Measurements from ENCODE around the gene RFTN1. TPM values are rescaled to one million over a fixed set of nuclear protein-coding genes. Genes with fewer than 3 reads are reported as not detected.

RFTN1 gene
- total RNA-seq, 4 donors from 2014 or later: 32.0 to 187 (median 47.6) TPM

- H3K27ac ChIP-seq: no peak overlapping the region
- TF ChIP-seq POLR2A (IDR thresholded peaks at IDR 0.05): no peak
- TF ChIP-seq, protein P1, sequence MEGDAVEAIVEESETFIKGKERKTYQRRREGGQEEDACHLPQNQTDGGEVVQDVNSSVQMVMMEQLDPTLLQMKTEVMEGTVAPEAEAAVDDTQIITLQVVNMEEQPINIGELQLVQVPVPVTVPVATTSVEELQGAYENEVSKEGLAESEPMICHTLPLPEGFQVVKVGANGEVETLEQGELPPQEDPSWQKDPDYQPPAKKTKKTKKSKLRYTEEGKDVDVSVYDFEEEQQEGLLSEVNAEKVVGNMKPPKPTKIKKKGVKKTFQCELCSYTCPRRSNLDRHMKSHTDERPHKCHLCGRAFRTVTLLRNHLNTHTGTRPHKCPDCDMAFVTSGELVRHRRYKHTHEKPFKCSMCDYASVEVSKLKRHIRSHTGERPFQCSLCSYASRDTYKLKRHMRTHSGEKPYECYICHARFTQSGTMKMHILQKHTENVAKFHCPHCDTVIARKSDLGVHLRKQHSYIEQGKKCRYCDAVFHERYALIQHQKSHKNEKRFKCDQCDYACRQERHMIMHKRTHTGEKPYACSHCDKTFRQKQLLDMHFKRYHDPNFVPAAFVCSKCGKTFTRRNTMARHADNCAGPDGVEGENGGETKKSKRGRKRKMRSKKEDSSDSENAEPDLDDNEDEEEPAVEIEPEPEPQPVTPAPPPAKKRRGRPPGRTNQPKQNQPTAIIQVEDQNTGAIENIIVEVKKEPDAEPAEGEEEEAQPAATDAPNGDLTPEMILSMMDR (IDR thresholded peaks at IDR 0.05): no peak
- H3K9me3 ChIP-seq: no peaks in the 10 kb centered on the region
- no peak overlapping the region for H3K4me3 ChIP-seq
- DNase-seq: no peak
- no peaks in the 10 kb centered on the region for H3K36me3 ChIP-seq
- H3K4me1 ChIP-seq: no peaks in the 10 kb centered on the region
- intact Hi-C loops (cut with DNase I; ENCODE audit: low total_unique reads): no loop called here
- no peaks in the 10 kb centered on the region for H3K27me3 ChIP-seq
These were observed 6.9 kb upstream of the RFTN1 start for GRCh38 chr3:16520241-16520969.

GRCh38 chr3:16516695-16517481, 3.4 kb upstream of the RFTN1 start:
- H3K4me3 ChIP-seq: no peak overlapping the region
- H3K27me3 ChIP-seq: no peaks in the 10 kb centered on the region
- H3K27ac ChIP-seq: peak overlapping the region in 1 of 2 donors; percentile 36
- peak; percentile 65 to 70 for DNase-seq
- peaks cover 0 to under 1% of the 10 kb centered on the region in 2 donors for H3K4me1 ChIP-seq
- H3K9me3 ChIP-seq: no peaks in the 10 kb centered on the region
- no peaks in the 10 kb centered on the region for H3K36me3 ChIP-seq
- intact Hi-C loops (cut with DNase I; ENCODE audit: low total_unique reads): loop anchor here (10.0 kb wide), 2 partner anchors 102 to 222 kb away; no protein-coding TSS in a partner anchor
- TF ChIP-seq, protein P1 (IDR thresholded peaks at IDR 0.05): peak; percentile 50 to 76 (median 66)
- no peak for TF ChIP-seq POLR2A (IDR thresholded peaks at IDR 0.05)

DNA sequence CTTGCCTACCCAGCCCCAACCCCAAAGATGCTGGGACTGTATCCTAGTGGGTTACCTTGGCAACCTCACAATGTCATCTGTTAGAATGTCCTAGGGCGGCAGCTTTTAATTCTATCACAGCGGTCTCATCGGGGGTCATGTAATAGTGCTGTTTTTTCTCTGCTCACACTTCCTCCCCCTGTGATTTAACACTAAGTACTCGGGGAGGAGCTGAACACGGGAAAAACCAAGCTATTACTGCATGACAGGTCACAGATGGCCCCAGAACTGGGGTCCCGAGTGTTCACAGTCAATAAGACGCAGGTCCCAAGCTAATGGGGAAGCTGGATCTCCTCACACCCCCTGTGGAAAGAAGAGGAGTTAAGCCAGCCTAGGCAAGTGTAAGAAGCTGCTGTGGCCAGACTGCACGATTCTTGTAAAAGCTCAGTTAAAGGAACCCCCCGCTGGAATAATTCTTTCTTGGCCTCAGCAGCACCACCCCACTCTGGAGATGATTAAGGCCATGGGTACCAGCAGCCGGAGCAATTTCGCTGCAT, 2.5 kb upstream of the RFTN1 start:
- DNase-seq: no peak
- H3K9me3 ChIP-seq: no peaks in the 10 kb centered on the region
- TF ChIP-seq, protein P1 (IDR thresholded peaks at IDR 0.05): no peak
- no peak for TF ChIP-seq POLR2A (IDR thresholded peaks at IDR 0.05)
- peaks cover 0 to 7% of the 10 kb centered on the region in 2 donors for H3K4me1 ChIP-seq
- intact Hi-C loops (cut with DNase I; ENCODE audit: low total_unique reads): loop anchor here (10.0 kb wide), 2 partner anchors 101 to 221 kb away; no protein-coding TSS in a partner anchor
- no peaks in the 10 kb centered on the region for H3K27me3 ChIP-seq
- H3K36me3 ChIP-seq: no peaks in the 10 kb centered on the region
- no peak overlapping the region for H3K4me3 ChIP-seq
- H3K27ac ChIP-seq: no peak overlapping the region

DNA sequence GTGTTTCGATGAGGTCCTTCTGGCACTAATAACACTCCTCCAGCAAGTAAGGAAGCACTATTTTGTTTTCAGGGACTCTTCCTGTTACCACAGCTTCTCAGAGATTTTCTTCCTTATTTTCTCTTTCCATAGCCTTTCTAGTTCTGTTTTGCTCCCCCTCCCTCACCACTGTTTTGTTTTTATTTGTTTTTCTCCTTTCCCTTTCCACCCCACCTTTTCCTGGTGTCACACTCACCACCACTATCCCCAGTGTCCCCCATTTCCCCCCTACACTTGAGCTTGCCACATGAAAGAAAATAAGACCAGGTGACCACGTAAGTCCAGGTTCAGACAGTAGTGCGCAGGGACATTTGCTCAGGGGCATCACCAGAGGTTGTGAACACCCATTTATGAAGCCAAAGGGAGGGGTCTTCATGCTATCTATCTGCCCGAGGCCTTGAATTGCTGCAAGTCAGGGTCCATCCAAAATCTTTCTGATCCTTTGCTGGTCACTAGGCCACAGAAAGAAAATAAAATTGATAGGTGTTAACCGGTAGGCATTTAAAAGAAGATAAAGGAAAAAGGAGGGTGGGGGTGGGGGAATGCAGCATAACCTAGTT, 1.4 kb upstream of the RFTN1 start:
- TF ChIP-seq, protein P1 (IDR thresholded peaks at IDR 0.05): no peak
- no peak for TF ChIP-seq POLR2A (IDR thresholded peaks at IDR 0.05)
- Histone ChIP-seq H3K27me3 (no peaks in the 10 kb centered on the region), H3K4me1 (peaks cover 5 to 7% of the 10 kb centered on the region in 2 donors), H3K9me3 (no peaks in the 10 kb centered on the region), H3K27ac (peak overlapping the region in 1 of 2 donors; percentile 78), H3K4me3 (no peak overlapping the region), H3K36me3 (no peaks in the 10 kb centered on the region)
- intact Hi-C loops (cut with DNase I; ENCODE audit: low total_unique reads): loop anchor here (10.0 kb wide), 2 partner anchors 100 to 220 kb away; no protein-coding TSS in a partner anchor
- no peak for DNase-seq

All from uterus (tissue), 4 donors.